ENCODE data around the gene CHN2. TPM values are rescaled to one million over a fixed set of nuclear protein-coding genes. Genes with fewer than 3 reads are reported as not detected.

The CHN2 gene
- total RNA-seq, 1 experiment from 2014 or later = not detected

DNA sequence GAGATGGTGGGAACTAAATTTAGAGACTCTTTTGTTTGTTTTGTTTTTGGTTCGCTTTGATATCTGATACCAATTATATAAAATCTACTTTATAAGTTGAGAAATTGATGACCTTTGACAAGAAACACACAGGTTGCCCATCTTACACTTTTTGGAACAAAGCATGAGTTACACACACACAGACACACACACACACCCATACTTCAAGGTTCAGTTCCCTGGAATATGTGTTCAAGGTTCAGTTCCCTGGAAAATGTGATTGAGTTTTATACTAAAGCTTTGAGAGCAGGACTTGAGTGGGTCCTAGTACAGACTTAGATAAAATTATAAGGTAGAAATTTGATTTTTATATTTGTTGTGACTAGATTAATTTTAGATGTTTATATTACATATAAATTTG lies 234.8 kb downstream of the CHN2 start:
- no TSS peak for BruUV-seq (replicated peaks)
- POLR2A ChIA-PET (ENCODE audit: unreplicated experiment) = interaction anchor here (0.6 kb wide), 1 partner anchor 249 kb away, joined by 5 read pairs; no protein-coding TSS in a partner anchor
- Histone ChIP-seq H3K4me2 (no peak overlapping the region), H3K27me3 (ENCODE audit: insufficient read depth, low read depth) (no peaks in the 10 kb centered on the region), H3F3A (ENCODE audit: insufficient read depth, low read depth) (no peaks in the 10 kb centered on the region), H2AFZ (no peak overlapping the region), H3K4me1 (replicated peaks; ENCODE audit: insufficient read depth) (no peaks in the 10 kb centered on the region), H3K4me3 (no peak overlapping the region), H3K27ac (no peak overlapping the region), H3K9me3 (ENCODE audit: insufficient read depth, low read depth) (no peaks in the 10 kb centered on the region), H4K20me1 (ENCODE audit: insufficient read depth) (no peaks in the 10 kb centered on the region), H3K36me3 (ENCODE audit: low read depth) (no peaks in the 10 kb centered on the region), H3K9me2 (ENCODE audit: insufficient read depth) (no peaks in the 10 kb centered on the region), H3K79me2 (ENCODE audit: low read depth) (no peaks in the 10 kb centered on the region)
- CTCF ChIA-PET = no interaction called here
- no peak for DNase-seq
- TF ChIP-seq, protein P1, sequence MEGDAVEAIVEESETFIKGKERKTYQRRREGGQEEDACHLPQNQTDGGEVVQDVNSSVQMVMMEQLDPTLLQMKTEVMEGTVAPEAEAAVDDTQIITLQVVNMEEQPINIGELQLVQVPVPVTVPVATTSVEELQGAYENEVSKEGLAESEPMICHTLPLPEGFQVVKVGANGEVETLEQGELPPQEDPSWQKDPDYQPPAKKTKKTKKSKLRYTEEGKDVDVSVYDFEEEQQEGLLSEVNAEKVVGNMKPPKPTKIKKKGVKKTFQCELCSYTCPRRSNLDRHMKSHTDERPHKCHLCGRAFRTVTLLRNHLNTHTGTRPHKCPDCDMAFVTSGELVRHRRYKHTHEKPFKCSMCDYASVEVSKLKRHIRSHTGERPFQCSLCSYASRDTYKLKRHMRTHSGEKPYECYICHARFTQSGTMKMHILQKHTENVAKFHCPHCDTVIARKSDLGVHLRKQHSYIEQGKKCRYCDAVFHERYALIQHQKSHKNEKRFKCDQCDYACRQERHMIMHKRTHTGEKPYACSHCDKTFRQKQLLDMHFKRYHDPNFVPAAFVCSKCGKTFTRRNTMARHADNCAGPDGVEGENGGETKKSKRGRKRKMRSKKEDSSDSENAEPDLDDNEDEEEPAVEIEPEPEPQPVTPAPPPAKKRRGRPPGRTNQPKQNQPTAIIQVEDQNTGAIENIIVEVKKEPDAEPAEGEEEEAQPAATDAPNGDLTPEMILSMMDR (conservative IDR thresholded peaks at IDR 0.05) = no peak
- no peak for TF ChIP-seq EZH2 (IDR thresholded peaks at IDR 0.05; ENCODE audit: low read depth)
- intact Hi-C loops (cut with micrococcal nuclease; ENCODE audit: unreplicated experiment) = no loop called here

DNA sequence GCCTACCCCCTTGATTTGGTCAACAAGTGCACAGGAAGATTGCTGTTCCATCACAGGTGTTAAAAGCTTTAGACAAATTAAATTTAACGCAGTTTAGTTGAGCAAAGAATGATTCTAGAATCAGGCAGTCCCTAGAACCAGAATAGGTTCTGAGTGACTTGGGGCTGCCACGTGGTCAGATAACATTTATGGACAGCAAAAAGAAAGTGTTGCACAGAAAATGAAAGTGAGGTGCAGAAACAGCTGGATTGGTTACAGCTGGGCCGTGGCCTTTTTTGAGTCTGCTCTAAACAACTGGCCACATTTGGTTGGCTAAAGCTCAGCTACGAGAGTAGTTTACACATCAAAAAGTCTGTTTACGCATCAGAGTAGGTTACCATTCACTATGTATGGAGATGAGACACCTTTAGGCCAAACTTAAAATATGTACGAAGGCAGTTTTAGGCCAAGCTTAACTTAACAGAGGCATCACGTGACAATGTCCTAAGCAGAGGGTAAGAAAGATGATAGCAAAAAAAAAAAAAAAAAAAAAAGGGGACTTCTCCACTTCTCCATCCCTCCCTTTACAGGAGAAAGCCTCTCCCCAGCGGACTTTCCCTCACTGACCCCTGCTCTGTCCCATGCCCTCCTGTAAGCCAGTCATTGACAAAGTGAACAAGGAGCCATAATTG lies 235.8 kb downstream of the CHN2 start:
- no peaks in the 10 kb centered on the region for H4K20me1 ChIP-seq (ENCODE audit: insufficient read depth)
- BruUV-seq (replicated peaks) = no TSS peak
- TF ChIP-seq, protein P1 (conservative IDR thresholded peaks at IDR 0.05) = no peak
- H2AFZ ChIP-seq = no peak overlapping the region
- DNase-seq = no peak
- H3K9me3 ChIP-seq (ENCODE audit: insufficient read depth, low read depth) = no peaks in the 10 kb centered on the region
- no peaks in the 10 kb centered on the region for H3K4me1 ChIP-seq (replicated peaks; ENCODE audit: insufficient read depth)
- no peaks in the 10 kb centered on the region for H3K36me3 ChIP-seq (ENCODE audit: low read depth)
- H3K27ac ChIP-seq = no peak overlapping the region
- intact Hi-C loops (cut with micrococcal nuclease; ENCODE audit: unreplicated experiment) = no loop called here
- no peaks in the 10 kb centered on the region for H3F3A ChIP-seq (ENCODE audit: insufficient read depth, low read depth)
- no peaks in the 10 kb centered on the region for H3K79me2 ChIP-seq (ENCODE audit: low read depth)
- ChIA-PET POLR2A (ENCODE audit: unreplicated experiment) (interaction anchor here (0.6 kb wide), 1 partner anchor 636 kb away, joined by 3 read pairs; no protein-coding TSS in a partner anchor), CTCF (interaction anchor here (0.6 kb wide), 1 partner anchor 428 kb away, joined by 6 read pairs; no protein-coding TSS in a partner anchor)
- no peak overlapping the region for H3K4me3 ChIP-seq
- H3K9me2 ChIP-seq (ENCODE audit: insufficient read depth) = no peaks in the 10 kb centered on the region
- H3K27me3 ChIP-seq (ENCODE audit: insufficient read depth, low read depth) = no peaks in the 10 kb centered on the region
- H3K4me2 ChIP-seq = no peak overlapping the region

DNA sequence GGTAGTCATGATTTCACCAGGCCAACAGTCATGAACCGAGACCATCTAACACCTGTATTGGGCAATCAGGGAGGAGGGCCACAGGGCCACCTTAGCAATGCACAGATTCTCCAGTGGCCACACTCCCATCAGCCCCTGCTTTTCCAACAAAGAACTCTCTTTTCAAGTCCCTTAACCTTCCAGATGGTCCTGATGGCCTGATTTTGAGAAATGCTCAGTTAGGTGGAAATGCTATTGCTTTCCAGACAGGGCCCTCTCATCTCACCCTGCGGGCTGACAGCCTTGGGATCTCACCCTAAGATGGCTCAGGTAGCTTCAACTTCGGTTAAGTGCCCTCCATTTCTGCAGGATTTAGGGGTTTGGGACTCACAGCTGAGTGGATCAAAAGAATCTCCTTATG lies 237.1 kb downstream of the CHN2 start:
- CTCF ChIA-PET = no interaction called here

More for the DNA sequence above, 237.1 kb downstream of the CHN2 start:
- Histone ChIP-seq H3F3A (ENCODE audit: insufficient read depth, low read depth) (no peaks in the 10 kb centered on the region), H3K79me2 (ENCODE audit: low read depth) (no peaks in the 10 kb centered on the region), H4K20me1 (ENCODE audit: insufficient read depth) (no peaks in the 10 kb centered on the region), H3K4me2 (no peak overlapping the region), H3K27me3 (ENCODE audit: insufficient read depth, low read depth) (no peaks in the 10 kb centered on the region), H3K36me3 (ENCODE audit: low read depth) (no peaks in the 10 kb centered on the region), H3K4me1 (replicated peaks; ENCODE audit: insufficient read depth) (no peaks in the 10 kb centered on the region), H3K27ac (no peak overlapping the region), H3K4me3 (no peak overlapping the region), H3K9me3 (ENCODE audit: insufficient read depth, low read depth) (no peaks in the 10 kb centered on the region), H2AFZ (no peak overlapping the region), H3K9me2 (ENCODE audit: insufficient read depth) (no peaks in the 10 kb centered on the region)
- POLR2A ChIA-PET (ENCODE audit: unreplicated experiment) = interaction anchor here (0.5 kb wide), 1 partner anchor 126 kb away, joined by 7 read pairs; no protein-coding TSS in a partner anchor
- intact Hi-C loops (cut with micrococcal nuclease; ENCODE audit: unreplicated experiment) = no loop called here
- no peak for TF ChIP-seq EZH2 (IDR thresholded peaks at IDR 0.05; ENCODE audit: low read depth)
- TF ChIP-seq, protein P1 (conservative IDR thresholded peaks at IDR 0.05) = no peak
- no peak for DNase-seq
- no TSS peak for BruUV-seq (replicated peaks)

All from PC-9 (cell line).